ENCODE results near the gene TRIM54.
A peak's percentile ranks its signal among the peaks of the same experiment; 100 is the strongest.
"Not testable (repeated sequence)": the region's sequence is repeated elsewhere in the genome, so short reads cannot be mapped to it uniquely, and the experiment has no call there.

TRIM54 gene

DNA sequence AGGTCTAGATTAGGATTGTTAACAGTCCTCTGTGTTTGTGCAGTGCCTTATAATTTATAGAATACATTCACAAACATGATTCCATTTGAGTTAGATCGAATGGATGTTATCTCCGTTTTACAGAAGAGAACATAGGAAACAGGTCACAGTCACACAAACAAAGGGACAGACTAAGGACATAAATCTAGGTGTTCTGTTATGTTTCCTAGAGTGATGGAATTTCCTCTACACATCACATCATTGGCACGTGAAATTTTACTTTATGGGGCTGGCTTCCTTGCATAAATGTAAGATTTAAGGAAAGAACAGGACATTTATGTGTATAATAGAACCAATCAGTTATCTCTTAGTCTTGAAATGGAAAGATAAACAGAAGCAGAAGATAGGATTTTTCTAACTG lies 6.4 kb downstream of the TRIM54 start:
- DNase-seq: no peak

DNA sequence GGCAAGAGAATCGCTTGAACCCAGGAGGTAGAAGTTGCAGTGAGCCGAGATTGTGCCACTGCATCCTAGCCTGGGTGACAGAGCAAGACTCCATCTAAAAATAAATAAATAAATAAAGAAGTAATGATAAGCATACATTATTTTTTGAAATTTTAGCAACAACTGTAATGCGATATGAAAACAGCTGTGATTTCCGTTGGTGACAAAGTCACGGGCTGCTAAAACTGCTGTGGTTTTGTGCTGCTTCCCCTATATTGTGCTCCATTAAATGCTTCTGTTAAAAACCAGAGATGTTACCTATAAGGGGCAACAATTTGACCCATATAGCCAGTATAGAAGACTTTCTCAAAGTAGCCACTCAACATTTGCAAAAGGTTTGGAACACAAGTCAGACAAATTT lies 8.3 kb downstream of the TRIM54 start:
- DNase-seq: no peak

DNA sequence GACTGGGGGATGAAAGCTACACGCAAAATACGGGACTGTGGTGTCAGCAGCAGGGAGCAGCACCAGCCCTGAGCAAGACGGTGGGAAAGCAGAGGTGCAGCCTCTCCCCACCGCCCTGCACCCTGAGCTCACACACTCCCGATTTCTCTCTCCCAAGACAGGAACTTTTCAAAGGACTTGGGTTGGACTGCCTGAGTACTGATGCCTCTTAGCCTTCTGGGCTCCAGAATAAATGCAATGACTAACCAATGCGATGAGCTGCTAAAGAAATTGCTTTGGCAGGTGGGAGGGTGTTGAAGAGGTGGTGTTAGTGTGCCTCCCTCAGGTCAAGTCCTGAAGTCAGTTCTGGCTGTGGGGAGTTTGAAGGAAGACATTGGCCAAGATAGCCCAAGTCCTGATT lies 9.6 kb downstream of the TRIM54 start:
- DNase-seq: no peak

DNA sequence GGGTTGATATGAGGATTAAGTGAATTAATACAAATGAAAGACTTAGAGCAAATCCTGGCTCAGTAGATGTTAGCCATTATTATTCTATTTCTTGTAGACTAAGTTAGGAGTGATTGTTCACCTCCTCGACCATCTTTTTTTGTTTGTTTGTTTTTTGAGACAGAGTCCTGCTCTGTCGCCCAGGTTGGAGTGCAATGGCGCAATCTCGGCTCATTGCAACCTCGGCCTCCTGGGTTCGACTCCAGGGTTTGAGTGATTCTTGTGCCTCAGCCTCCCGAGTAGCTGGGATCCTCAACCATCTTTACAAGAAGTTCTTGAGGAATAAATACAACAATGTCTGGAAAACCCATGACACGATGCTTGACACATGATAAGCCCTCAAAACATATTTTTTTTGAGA lies 12.7 kb downstream of the TRIM54 start:
- no peak for DNase-seq

DNA sequence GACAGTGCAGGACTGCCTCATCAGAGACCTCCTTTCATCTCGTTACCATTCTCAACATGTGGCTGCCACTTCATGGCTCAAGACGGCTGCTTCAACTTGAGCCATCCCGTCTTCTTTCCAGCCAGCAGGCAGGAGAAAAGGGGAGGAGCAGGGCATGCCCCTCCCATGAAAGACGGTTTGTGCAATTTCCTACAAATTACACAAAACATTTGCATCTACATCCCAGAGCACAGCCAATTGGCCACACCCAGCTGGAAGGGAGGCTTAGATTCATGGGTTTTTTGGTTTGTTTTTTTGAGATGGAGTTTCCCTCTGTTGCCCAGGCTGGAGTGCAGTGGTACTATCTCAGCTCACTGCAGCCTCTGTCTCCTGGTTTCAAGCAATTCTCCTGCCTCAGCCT lies 14.3 kb downstream of the TRIM54 start:
- no peak for DNase-seq

DNA sequence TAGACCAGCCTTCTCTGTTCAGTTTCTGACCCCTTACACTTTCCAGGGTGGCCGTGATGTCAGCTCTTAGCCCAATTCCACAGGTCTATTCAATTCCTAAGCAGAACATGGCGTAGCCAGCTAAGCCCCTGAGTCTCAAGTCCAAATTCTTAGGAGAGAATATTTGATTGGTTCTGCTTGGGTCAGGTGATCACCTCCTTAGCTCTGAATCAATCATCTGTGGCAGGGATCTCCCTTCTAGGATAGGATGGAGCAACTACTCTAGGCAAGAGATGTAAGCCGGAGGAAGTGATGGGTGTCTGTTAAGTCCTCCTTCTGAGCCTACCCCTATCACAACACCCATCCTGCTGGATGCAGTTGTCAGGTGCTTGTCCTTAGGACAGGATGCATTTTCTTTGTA lies 15.0 kb downstream of the TRIM54 start:
- DNase-seq: no peak

DNA sequence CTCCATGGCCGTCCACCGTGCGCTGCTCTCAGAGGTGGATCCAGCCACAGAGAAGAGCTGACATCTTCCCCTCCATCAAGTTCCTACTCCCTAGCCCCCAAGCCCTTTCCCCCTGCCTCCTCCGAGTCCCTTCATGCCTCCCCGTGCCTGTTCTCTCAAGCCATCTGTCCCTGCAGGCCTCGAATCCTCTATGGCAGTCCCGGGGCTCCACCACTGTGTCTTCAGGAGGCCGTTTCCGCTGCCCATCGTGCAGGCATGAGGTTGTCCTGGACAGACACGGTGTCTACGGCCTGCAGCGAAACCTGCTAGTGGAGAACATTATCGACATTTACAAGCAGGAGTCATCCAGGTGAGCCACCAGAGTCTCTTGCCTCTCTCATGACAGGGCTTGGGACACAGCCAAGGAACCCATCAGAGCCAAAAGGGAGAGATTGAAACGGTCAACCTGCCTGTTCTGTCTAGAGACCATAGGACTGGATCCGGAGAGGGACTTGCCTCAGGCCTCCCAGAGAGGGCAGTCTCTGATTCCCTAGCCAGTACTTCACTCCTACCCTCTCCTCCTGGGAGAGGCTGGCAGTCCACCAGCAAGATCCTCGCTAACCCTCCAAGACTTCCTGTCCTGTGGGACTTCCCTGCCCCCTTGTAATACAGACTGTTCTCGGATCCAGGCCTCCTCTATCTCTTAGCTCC lies 16.3 kb downstream of the TRIM54 start:
- no peak for DNase-seq

DNA sequence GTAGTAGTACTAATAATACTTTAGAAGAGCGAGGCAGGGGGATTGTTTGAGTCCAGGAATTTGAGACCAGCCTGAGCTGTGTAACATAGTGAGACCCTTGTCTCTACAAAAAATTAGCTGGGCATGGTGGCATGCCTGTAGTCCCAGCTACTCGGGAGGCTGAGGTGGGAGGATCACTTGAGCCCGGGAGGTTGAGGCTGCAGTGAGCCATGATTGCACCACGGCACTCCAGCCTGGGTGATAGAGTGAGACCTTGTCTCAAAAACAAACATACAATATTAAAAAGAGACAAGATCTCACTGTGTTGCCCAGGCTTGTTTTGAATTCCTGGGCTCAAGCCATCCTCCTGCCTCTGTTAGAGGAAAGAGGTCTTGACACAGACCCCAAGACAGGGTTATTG lies 18.4 kb downstream of the TRIM54 start:
- DNase-seq: not testable (repeated sequence)

DNA sequence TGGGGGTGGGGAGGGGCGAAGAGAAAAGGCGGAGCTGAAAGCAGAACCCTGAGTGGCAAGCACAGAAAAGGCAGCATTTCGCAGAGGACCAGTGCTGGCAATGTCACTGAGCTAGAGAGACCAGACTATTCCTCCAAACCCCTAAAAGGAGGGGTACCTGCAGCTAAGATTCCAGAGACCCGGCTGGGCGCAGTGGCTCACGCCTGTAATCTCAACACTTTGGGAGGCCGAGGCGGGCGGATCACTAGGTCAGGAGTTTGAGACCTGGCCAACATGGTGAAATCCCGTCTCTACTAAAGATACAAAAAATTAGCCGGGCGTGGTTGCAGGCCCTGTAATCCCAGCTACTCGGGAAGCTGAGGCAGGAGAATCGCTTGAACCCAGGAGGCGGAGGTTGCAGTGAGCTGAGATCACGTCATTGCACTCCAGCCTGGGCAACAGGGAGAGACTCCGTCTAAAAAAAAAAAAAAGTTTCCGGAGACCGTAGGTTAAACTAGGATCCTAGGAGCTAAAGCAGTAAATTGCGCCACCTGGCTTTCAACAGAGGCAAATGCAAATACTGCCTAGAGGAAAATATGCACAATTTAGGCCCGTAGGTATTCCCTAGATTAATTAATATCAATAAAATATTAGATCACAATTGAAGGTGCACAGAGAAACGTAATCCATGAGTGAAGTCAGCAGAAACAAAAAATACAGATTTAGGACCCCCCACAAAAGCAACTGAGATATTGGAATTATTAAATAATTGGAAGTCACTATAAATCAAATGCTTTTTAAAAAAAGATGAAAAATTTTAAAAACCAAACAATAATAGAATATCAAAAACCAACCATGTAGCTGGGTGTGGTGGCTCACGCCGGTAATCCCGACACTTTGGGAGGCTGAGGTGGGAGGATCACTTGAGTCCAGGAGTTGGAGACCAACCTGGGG lies 21.1 kb downstream of the TRIM54 start:
- peak; percentile 7 to 28 for DNase-seq

DNA sequence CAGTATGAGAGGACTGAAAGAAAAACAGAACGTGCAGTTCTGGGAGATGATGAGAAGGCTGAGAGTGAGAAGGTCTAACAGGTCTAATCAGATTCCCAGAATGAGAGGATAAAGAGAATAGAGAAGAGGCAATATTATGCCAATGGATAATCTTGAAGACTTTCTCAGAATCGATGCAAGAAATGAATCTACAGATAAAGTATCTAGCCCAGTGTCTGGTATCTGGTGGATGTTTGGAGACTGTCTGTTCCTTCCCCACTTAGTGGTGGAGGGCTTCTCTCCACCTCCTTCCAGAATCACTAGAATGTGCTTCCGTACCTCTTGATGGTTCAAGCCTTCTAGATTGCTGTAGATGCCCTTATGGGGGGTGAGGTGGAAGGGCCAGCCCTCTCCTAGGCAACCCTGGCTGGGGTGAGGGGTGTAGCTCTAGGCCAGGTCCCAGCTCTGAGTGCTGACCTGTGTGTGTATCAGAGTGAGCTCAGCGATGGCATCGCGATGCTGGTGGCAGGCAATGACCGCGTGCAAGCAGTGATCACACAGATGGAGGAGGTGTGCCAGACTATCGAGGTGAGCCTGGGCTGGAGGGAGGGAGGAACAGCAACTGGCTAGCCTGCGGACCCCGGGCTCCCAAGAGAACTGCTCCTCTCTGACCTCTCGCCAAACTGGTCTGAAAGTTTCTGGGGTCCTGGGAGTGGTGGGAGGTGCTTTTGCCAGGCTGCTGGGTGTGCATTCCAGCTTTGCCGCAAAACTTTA lies 22.4 kb downstream of the TRIM54 start:
- no peak for DNase-seq

DNA sequence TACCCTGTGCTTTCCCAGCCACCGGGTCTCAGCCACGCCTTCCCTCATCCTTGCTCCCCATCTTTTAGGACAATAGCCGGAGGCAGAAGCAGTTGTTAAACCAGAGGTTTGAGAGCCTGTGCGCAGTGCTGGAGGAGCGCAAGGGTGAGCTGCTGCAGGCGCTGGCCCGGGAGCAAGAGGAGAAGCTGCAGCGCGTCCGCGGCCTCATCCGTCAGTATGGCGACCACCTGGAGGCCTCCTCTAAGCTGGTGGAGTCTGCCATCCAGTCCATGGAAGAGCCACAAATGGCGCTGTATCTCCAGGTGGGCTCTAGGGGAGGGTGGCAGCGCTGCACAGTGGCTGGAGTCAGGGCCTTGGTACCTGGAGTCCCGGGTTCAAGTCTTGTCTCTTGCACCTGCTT lies 23.3 kb downstream of the TRIM54 start:
- no peak for DNase-seq

DNA sequence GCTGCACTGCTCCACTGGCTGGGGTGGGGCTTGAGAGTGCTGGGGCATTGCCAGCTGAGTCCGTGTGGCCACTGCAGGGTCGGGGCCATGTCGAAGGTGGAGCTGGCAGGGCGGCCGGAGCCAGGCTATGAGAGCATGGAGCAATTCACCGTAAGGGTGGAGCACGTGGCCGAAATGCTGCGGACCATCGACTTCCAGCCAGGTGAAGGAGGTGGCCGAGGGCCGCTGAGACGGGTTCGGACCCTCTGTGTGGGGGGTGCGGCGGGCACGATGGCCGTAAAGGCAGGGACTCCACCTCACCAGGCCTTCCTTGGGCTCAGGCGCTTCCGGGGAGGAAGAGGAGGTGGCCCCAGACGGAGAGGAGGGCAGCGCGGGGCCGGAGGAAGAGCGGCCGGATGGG lies 23.9 kb downstream of the TRIM54 start:
- peak in 1 of 2 experiments; percentile 6 for DNase-seq

DNA sequence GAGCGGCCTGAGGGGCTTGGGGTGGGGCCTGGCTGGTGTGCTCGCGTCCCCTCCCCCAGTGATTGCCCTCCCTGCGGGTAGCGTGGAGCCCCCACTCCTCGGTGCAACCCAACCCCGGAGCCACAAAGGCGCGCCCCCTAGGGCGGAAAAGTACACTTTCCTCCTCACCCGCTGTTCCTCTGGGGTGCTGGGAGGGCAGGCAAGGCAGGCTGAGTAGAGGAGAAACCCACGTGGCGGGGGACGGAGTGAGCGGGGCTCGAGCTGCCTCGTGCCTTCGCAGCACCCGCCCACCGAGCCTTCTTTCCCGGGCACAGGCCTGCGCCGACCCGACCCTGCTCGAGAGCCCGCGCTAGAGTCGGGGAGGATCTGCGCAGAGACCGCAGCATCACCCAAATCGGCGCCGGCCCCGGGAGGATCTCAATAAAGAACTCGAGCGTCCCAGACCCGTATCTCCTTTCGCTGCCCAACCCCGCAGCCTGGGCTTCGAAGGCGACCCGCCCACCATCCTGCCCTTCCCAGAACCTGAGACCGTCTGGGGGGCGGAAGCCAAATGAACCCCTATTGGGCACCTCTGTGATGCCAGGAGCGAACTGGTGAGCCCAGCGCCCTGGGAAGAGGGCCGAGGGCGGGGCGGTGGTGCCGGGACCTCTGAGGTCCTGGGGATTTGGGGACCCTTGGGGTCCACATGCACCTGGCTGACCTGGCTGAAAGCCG lies 24.5 kb downstream of the TRIM54 start:
- peak; percentile 39 to 48 for DNase-seq

DNA sequence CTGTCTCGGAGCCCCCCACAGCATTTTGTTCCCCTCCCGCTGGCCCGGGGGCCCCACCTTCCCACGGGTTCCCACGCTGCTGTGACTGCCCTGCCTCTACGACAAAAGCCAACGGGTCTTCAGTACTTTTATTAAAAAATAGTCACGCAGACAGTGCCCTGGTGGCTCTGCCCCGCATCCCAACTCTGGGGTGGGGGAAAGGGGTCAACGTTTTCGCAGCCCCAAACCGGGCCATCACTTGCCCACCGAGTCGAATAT lies 25.0 kb downstream of the TRIM54 start:
- no peak for DNase-seq

DNA sequence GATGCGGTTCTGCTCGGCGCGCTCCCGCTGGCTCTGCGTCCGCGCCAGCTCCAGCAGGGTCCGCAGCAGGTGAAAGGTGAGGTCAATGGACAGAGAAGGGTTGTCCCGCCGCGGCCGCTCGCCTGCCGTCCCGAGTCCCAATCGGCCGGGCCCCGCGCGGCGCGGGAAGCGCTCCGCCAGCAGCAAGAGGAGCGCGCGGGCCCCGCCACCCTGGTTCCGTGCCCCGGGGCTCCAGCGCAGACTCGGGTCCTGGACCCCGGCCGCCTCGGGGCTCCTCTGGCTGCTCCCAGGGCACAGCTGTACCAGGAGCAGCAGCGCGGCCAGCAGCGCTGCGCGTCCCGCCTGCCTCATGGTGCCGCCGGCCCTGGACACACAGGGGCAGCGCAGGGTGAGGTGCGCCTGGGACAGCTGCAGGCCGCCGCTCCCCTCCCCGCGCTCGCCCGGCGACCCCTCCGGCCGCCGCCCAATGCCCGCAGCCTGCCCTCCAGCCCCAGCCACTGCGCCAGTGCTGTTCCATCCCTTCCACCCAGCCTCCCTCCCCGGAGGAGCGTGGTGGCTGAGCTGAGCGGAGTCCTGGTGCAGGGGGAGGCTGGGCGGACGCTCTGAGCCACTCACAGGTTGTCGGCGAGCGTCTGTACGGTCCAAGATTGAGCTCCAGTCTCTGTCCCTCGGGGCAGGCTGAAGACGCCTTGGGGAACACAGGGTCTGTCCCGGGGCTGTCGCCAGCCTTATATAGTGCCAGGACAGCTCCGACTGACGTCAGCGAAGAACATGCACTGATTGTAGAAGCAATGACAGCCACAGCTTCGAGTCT lies 25.5 kb downstream of the TRIM54 start:
- no peak for DNase-seq

DNA sequence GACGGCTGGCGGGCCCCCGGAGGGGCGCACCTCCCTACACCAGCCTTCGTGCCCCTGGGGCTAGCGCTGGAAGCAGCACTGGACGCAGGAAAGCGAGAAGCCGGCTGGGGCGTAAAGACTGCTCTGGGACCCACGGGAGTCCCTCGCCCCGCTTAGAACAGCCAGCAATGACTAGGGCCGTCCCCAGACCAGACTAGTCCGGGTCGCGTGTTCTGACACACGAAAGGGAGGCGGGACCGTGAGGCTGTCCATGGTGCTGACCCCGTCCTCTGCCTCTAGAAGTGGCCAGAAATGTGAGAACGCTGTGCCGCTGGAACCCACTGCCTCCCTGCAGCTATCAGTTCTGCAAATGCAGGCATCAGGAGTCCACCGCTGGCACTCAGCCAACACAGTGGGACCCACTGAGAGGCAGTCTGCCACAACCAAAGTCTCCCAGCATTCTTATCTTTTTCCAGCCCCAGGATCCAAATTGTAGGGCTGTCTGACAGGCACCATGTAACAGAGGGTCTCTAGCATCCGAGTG lies 26.2 kb downstream of the TRIM54 start, which contains the start of gene UCN:
Gene UCN, minus strand, starts transcription at position 87 of the 523 bp plus-strand sequence. CDS start 550 bp downstream, outside the sequence.
- DNase-seq: no peak

DNA sequence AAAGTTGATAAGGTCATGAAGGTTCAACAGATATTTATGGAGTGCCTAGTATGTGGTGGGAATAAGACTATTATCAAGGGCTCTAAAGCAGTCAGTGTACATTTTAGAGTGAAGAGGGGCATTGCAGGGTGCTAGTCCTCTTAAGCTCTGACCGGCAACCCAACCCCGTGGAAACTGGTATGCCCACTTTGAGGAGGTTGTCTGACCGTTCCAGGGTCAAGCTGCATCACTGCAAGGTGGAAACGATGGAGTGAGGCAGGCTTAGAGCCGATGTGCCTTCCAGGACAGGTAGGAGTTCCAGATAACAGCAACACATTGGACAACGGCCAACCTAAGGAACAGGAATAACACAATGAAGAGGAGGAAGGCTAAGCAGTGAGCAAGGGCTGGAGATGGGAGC lies 27.4 kb downstream of the TRIM54 start:
- DNase-seq: no peak

DNA sequence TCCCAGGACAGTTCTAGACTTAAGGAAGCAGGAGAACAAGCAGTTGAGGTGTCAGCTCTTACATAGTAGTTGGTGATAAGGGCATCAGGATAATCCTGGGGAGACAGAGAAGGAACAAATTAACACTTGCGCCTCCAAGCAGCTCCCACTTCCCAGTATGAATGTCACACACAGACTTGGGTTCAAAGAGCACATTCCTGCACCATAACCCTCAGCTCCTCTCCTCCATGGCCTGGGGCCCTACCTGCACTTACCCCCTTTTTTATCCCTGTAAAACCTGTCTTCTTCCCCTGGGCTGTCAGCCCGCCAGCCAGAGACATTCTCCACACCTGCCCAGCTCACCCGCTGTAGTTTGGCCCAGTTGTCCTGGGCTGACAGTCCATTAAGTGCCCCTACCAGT lies 29.9 kb downstream of the TRIM54 start:
- DNase-seq: no peak

DNA sequence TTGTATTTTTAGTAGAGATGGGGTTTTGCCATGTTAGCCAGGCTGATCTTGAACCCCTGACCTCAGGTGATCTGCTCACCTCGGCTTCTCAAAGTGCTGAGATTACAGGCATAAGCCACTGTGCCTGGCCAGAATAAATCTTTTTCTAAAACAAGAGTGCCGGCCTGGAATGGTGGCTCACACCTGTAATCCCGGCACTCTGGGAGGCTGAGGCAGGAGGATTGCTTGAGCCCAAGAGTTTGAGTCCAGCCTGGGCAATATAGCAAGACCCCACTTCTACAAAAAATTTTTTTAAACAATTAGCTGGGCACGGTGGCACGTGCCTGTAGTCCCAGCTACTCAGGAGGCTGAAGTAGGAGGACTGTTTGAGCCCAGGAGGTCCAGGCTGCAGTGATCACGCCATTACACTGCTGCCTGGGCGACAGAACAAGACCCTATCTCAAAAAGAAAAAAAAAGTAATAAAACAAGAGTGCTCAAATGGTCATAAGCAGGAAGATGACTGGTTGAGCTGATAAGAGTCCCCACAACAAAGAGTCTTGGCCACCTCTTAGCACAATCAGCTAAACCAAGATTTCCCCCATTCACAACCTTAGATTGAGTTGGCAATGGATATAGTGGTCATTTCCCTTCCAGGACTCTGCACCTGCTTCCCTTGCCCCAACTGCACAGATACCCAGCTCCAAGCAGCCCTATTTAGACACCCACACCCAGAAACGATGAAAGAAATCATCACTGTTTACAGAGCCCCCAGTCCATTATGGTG lies 31.8 kb downstream of the TRIM54 start:
- no peak for DNase-seq

DNA sequence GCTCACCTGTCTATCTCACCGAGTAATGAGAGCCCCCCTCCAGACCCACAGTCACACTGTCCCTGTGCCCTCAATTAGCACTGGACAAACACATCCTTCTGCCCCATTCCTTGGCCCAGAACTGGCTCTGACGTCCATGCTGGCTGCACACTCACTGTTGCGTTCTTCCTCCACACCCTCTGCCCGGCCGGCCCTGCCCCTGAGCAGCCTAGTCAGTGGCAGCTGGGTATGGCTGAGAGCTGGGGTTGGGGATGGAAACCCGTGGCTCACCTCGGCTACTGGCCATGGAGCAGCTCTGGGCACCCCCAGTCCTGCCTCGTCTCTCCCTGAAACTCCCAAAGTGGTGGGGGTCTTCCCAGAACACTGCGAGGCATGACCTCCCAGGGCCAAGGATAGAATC lies 32.5 kb downstream of the TRIM54 start:
- DNase-seq: no peak

DNA sequence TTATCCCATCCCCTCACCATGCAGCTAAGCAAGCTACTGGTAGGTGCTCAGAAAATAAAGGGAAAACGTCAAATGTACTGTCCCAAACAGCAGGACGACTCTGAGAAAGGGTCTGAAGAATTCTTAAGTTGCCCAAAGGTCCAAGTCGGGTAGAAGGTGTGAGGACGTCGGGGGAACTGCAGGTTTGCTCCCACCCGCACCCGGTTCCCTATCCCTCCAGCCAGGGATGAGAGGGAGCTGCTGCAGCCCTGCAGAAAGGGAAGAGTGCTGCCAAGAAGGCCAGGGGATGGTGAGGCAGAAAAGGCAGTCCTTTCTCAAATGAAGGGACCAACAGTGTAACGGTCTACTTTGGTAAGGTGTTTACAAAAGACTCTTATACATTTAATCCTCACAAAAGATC lies 32.9 kb downstream of the TRIM54 start:
- no peak for DNase-seq
